AG10803 (cell line): ENCODE measurements around the gene ACP3.
A peak's percentile ranks its signal among the peaks of the same experiment; 100 is the strongest.

Experiments used
- DNase-seq: peaks from one replicate; pipeline ENCODE4 v3.0.0; 2010; ENCODE audit warnings: low read depth
- H3K4me3 ChIP-seq: 2 replicates; pipeline ENCODE4 v1.5.1; 2011; ENCODE audit warnings: mild to moderate bottlenecking, low read length, control low read depth
- CTCF ChIP-seq: conservative IDR thresholded peaks from 2 replicates; pipeline ENCODE4 v1.5.1; 2011; ENCODE audit warnings: mild to moderate bottlenecking, low read length, control low read depth, inconsistent platforms

ACP3 gene

GRCh38 chr3:132317229-132317948 is at the start of gene ACP3:
ACP3 (plus strand) TSS chr3:132317407; CDS start chr3:132317457, 50 bp downstream.
- peak; percentile 23 for DNase-seq
- no peak for TF ChIP-seq CTCF
- no peak within 1 kb of the TSS for H3K4me3 ChIP-seq

GRCh38 chr3:132268956-132269355 is 48.3 kb upstream of the ACP3 start:
- DNase-seq, result peak; percentile 21

GRCh38 chr3:132273036-132273435 is 44.2 kb upstream of the ACP3 start:
- no peak for TF ChIP-seq CTCF
- DNase-seq, result no peak
- H3K4me3 ChIP-seq, result no peak overlapping the region

More at GRCh38 chr3:132268956-132269355, 48.3 kb upstream of the ACP3 start:
- H3K4me3 ChIP-seq, result no peak overlapping the region
- TF ChIP-seq CTCF, result peak; percentile 50

- H3K4me3 ChIP-seq, result no peak overlapping the region
- no peak for TF ChIP-seq CTCF
- DNase-seq, result no peak
These were observed 40.8 kb upstream of the ACP3 start for GRCh38 chr3:132276228-132276906.

- DNase-seq, result no peak
- no peak for TF ChIP-seq CTCF
- no peak overlapping the region for H3K4me3 ChIP-seq
These were observed 38.2 kb upstream of the ACP3 start for GRCh38 chr3:132279030-132279429.

GRCh38 chr3:132283440-132283839 is 33.8 kb upstream of the ACP3 start:
- peak; percentile 3 for DNase-seq
- no peak for TF ChIP-seq CTCF
- no peak overlapping the region for H3K4me3 ChIP-seq

- DNase-seq, result no peak
- no peak overlapping the region for H3K4me3 ChIP-seq
- no peak for TF ChIP-seq CTCF
These were observed 33.2 kb upstream of the ACP3 start for GRCh38 chr3:132283916-132284405.
